ENCODE data around the gene ARMC8.

The ARMC8 gene

DNA sequence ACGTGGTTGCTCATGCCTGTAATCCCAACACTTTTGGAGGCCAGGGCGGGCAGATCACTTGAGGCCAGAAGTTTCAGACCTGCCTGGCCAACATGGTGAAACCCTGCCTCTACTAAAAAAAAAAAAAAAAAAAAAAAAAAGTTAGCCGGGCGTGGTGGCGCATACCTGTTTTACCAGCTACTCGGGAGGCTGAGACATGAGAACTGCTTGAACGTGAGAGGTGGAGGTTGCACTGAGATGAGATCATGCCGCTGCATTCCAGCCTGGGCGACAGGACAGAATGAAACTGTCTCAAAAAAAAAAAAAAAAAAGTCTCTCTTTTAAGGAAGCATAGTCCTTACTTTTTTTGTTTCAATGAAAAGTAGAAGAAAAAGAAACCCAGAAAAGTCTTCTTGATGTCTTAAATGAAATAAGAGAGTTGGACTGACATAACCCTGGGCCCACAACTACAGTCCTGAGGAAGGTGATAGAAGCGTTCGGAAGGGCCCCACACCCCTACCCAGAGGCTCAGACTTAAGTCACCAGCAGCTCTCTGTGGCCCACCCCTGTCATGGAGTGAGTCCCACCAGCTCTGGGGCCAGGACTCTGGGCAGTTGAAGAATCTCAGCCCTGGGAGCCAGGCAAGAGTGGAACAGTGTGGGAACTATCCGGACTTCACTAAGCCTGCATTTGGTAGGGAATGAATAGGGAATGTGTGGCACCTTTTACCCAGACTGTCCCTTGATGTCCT, 139.9 kb downstream of the ARMC8 start:
- peaks cover 5% of the 10 kb centered on the region for H3K79me1 ChIP-seq (ENCODE audit: low read length)
- H2AK5ac ChIP-seq (ENCODE audit: low read length): no peak overlapping the region
- peak overlapping the region; percentile 50 for H4K91ac ChIP-seq (ENCODE audit: low read depth, low read length)
- no peak overlapping the region for H2BK12ac ChIP-seq (ENCODE audit: low read length)
- H4K12ac ChIP-seq (ENCODE audit: low read depth, low read length): no peak overlapping the region
- H3K79me2 ChIP-seq (ENCODE audit: control insufficient read depth, insufficient read depth, low read length, poor library complexity): peaks cover 2% of the 10 kb centered on the region
- no peak overlapping the region for H2AFZ ChIP-seq (ENCODE audit: insufficient read depth, low read length, poor library complexity)
- no peaks in the 10 kb centered on the region for H3K9me3 ChIP-seq (ENCODE audit: insufficient read depth, low read depth, low read length)
- H3K14ac ChIP-seq (ENCODE audit: low read length): no peak overlapping the region
- no peak overlapping the region for H3K23ac ChIP-seq (ENCODE audit: low read length)
- DNase-seq: peak; percentile 88 to 93
- no CpG with 5 or more reads among the region's 12 CpGs for WGBS (ENCODE audit: extremely low coverage, insufficient coverage, insufficient read length)
- H3K27me3 ChIP-seq (ENCODE audit: insufficient read depth, low read length): no peaks in the 10 kb centered on the region
- no peak overlapping the region for H4K8ac ChIP-seq (ENCODE audit: low read depth, low read length)
- no peak overlapping the region for H3K27ac ChIP-seq (ENCODE audit: low read depth, low read length)
- H3K9ac ChIP-seq (ENCODE audit: low read length): no peak overlapping the region
- H3K4me3 ChIP-seq (ENCODE audit: low read depth, low read length): no peak overlapping the region
- no peak overlapping the region for H3K18ac ChIP-seq (ENCODE audit: low read length)
- peaks cover 5 to 7% of the 10 kb centered on the region in 2 experiments for H3K4me1 ChIP-seq (ENCODE audit: control insufficient read depth in 1 of 2, insufficient read depth in 2 of 2, low read length in 2 of 2)
- no peak overlapping the region for H3K4me2 ChIP-seq (ENCODE audit: low read length)
- H3K4ac ChIP-seq (ENCODE audit: low read depth, low read length): no peak overlapping the region
- H2BK120ac ChIP-seq (ENCODE audit: insufficient read depth, low read length, poor library complexity): peak overlapping the region; percentile 1
- H3K36me3 ChIP-seq (ENCODE audit: control insufficient read depth in 1 of 2, insufficient read depth in 2 of 2, low read length in 2 of 2): no peaks in the 10 kb centered on the region
- no peak overlapping the region for H2BK5ac ChIP-seq (ENCODE audit: low read depth, low read length, poor library complexity)

DNA sequence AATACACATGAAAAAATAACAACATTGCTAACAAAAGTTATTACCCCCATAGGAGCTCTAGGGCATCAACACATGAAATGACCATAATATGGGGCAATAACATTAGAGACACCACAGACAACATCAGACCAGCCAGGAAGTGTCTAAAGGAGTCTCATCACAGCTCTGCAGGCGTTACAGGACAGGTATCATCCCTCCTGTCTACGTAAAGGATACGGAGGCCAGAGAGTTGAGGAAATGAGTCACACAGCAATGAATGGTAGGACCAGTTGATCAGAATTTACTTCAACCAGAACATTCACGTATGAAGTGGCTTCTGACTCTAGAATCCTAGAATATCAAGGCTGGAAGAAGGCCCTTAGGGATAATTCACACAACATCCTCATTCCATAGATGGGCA, 140.7 kb downstream of the ARMC8 start:
- Histone ChIP-seq H2BK120ac (ENCODE audit: insufficient read depth, low read length, poor library complexity) (no peak overlapping the region), H3K27me3 (ENCODE audit: insufficient read depth, low read length) (no peaks in the 10 kb centered on the region), H2BK12ac (ENCODE audit: low read length) (no peak overlapping the region), H3K79me1 (ENCODE audit: low read length) (peaks cover 5% of the 10 kb centered on the region), H3K36me3 (ENCODE audit: control insufficient read depth in 1 of 2, insufficient read depth in 2 of 2, low read length in 2 of 2) (no peaks in the 10 kb centered on the region), H3K9me3 (ENCODE audit: insufficient read depth, low read depth, low read length) (no peaks in the 10 kb centered on the region), H2AFZ (ENCODE audit: insufficient read depth, low read length, poor library complexity) (no peak overlapping the region), H3K79me2 (ENCODE audit: control insufficient read depth, insufficient read depth, low read length, poor library complexity) (peaks cover 2% of the 10 kb centered on the region), H3K4me2 (ENCODE audit: low read length) (no peak overlapping the region), H4K12ac (ENCODE audit: low read depth, low read length) (no peak overlapping the region), H3K4me3 (ENCODE audit: low read depth, low read length) (no peak overlapping the region), H3K23ac (ENCODE audit: low read length) (no peak overlapping the region), H3K4ac (ENCODE audit: low read depth, low read length) (no peak overlapping the region), H2AK5ac (ENCODE audit: low read length) (no peak overlapping the region), H3K4me1 (ENCODE audit: control insufficient read depth in 1 of 2, insufficient read depth in 2 of 2, low read length in 2 of 2) (peaks cover 5 to 7% of the 10 kb centered on the region in 2 experiments), H3K18ac (ENCODE audit: low read length) (no peak overlapping the region), H2BK5ac (ENCODE audit: low read depth, low read length, poor library complexity) (no peak overlapping the region), H3K9ac (ENCODE audit: low read length) (no peak overlapping the region), H4K8ac (ENCODE audit: low read depth, low read length) (no peak overlapping the region), H3K27ac (ENCODE audit: low read depth, low read length) (no peak overlapping the region), H4K91ac (ENCODE audit: low read depth, low read length) (no peak overlapping the region), H3K14ac (ENCODE audit: low read length) (no peak overlapping the region)
- no CpG with 5 or more reads among the region's 4 CpGs for WGBS (ENCODE audit: extremely low coverage, insufficient coverage, insufficient read length)
- DNase-seq: peak; percentile 84 to 97

DNA sequence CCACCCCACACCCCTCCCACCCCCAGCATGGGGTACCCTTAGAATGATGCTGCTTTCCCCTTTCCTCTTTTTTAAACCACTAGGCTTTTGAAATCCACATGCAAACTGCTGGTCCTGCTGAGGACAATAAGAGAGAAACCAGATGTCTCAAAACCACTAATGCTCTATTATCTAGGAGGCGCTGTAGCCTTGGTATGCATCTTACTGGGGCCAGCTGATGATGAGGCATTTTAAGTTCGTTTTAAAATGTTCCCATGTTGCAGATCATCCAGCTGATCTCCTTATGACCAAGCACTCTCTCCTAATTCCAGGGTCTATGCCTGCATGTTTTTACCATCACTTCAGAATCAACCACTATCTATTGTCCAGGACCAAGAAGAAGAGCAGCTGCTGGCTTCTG, 141.2 kb downstream of the ARMC8 start:
- Histone ChIP-seq H2AK5ac (ENCODE audit: low read length) (no peak overlapping the region), H2BK120ac (ENCODE audit: insufficient read depth, low read length, poor library complexity) (no peak overlapping the region), H3K79me2 (ENCODE audit: control insufficient read depth, insufficient read depth, low read length, poor library complexity) (peaks cover 2% of the 10 kb centered on the region), H3K4me1 (ENCODE audit: control insufficient read depth in 1 of 2, insufficient read depth in 2 of 2, low read length in 2 of 2) (peaks cover 5 to 7% of the 10 kb centered on the region in 2 experiments), H2BK5ac (ENCODE audit: low read depth, low read length, poor library complexity) (no peak overlapping the region), H3K9me3 (ENCODE audit: insufficient read depth, low read depth, low read length) (no peaks in the 10 kb centered on the region), H3K4me2 (ENCODE audit: low read length) (no peak overlapping the region), H3K18ac (ENCODE audit: low read length) (no peak overlapping the region), H3K4ac (ENCODE audit: low read depth, low read length) (no peak overlapping the region), H3K23ac (ENCODE audit: low read length) (no peak overlapping the region), H4K12ac (ENCODE audit: low read depth, low read length) (no peak overlapping the region), H3K27ac (ENCODE audit: low read depth, low read length) (no peak overlapping the region), H2AFZ (ENCODE audit: insufficient read depth, low read length, poor library complexity) (no peak overlapping the region), H4K91ac (ENCODE audit: low read depth, low read length) (no peak overlapping the region), H3K4me3 (ENCODE audit: low read depth, low read length) (no peak overlapping the region), H3K79me1 (ENCODE audit: low read length) (peaks cover 5% of the 10 kb centered on the region), H3K9ac (ENCODE audit: low read length) (no peak overlapping the region), H4K8ac (ENCODE audit: low read depth, low read length) (no peak overlapping the region), H2BK12ac (ENCODE audit: low read length) (no peak overlapping the region), H3K14ac (ENCODE audit: low read length) (no peak overlapping the region), H3K36me3 (ENCODE audit: control insufficient read depth in 1 of 2, insufficient read depth in 2 of 2, low read length in 2 of 2) (no peaks in the 10 kb centered on the region), H3K27me3 (ENCODE audit: insufficient read depth, low read length) (no peaks in the 10 kb centered on the region)
- DNase-seq: peak; percentile 60 to 83
- WGBS (ENCODE audit: extremely low coverage, insufficient coverage, insufficient read length): no CpG with 5 or more reads among the region's 2 CpGs

DNA sequence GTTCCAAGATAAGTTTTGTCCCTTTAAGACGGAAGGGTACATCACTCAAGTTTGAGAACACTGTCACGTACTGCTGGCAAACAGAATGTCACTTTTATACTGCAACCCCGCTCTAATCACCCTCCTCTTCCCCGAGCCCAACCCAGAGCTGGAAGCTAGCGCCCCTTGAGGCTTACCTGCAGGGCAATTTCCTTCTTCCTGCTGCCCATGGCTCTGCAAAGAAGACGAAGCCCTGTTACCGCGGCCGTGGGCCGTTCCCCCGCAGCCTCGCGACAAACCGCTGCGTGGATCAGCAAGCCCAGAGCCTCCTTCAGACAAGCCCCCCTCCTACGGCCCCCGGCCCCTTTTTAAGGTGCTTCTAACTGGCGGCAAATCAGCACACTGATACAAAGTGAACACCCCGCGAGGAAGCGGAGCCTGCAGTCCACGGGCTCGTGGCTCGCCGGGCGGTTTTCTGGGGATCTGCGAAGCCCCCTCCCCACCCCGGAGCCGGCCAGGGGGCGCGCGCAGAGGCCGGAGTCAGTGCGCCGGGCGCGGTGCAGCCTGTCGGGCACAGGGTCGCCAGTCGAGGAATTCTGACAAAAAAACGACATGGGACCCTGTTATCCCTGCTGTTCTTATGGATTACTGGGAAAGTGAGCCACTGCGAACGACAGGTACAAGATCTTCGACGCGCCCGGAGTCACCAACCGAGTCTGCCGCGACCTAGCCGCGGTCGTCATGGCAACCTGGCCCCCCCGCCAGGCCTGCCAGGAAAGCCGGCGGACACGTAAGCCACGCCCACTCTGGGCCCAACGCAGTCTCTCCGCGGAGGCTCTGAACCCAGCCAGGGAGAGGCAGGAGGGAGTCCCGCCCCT, 142.3 kb downstream of the ARMC8 start, which contains the start of gene NME9:
Gene NME9 (minus strand): TSS at position 725 of the 857 bp plus-strand sequence. CDS start 516 bp downstream, at position 209.
- no peak within 1 kb of the TSS for H3K23ac ChIP-seq (ENCODE audit: low read length)
- H3K79me2 ChIP-seq (ENCODE audit: control insufficient read depth, insufficient read depth, low read length, poor library complexity): peaks cover 2% of the 10 kb centered on the region
- H2AFZ ChIP-seq (ENCODE audit: insufficient read depth, low read length, poor library complexity): peak within 1 kb of the TSS; percentile 91
- peak within 1 kb of the TSS; percentile 76 for H4K8ac ChIP-seq (ENCODE audit: low read depth, low read length)
- H2AK5ac ChIP-seq (ENCODE audit: low read length): no peak within 1 kb of the TSS
- peaks cover 5 to 7% of the 10 kb centered on the region in 2 experiments for H3K4me1 ChIP-seq (ENCODE audit: control insufficient read depth in 1 of 2, insufficient read depth in 2 of 2, low read length in 2 of 2)
- no CpG with 5 or more reads among the region's 62 CpGs for WGBS (ENCODE audit: extremely low coverage, insufficient coverage, insufficient read length)
- H2BK120ac ChIP-seq (ENCODE audit: insufficient read depth, low read length, poor library complexity): peak within 1 kb of the TSS; percentile 58
- H3K9me3 ChIP-seq (ENCODE audit: insufficient read depth, low read depth, low read length): no peaks in the 10 kb centered on the region
- H3K4me3 ChIP-seq (ENCODE audit: low read depth, low read length): peak within 1 kb of the TSS; percentile 63
- peaks cover 5% of the 10 kb centered on the region for H3K79me1 ChIP-seq (ENCODE audit: low read length)
- peak within 1 kb of the TSS; percentile 87 for H3K4me2 ChIP-seq (ENCODE audit: low read length)
- peak within 1 kb of the TSS; percentile 57 for H4K91ac ChIP-seq (ENCODE audit: low read depth, low read length)
- no peaks in the 10 kb centered on the region for H3K36me3 ChIP-seq (ENCODE audit: control insufficient read depth in 1 of 2, insufficient read depth in 2 of 2, low read length in 2 of 2)
- H3K9ac ChIP-seq (ENCODE audit: low read length): peak within 1 kb of the TSS; percentile 11
- H3K27me3 ChIP-seq (ENCODE audit: insufficient read depth, low read length): no peaks in the 10 kb centered on the region
- H4K12ac ChIP-seq (ENCODE audit: low read depth, low read length): peak within 1 kb of the TSS; percentile 73
- H2BK12ac ChIP-seq (ENCODE audit: low read length): peak within 1 kb of the TSS; percentile 18
- DNase-seq: peak; percentile 87 to 94
- peak within 1 kb of the TSS; percentile 89 for H3K14ac ChIP-seq (ENCODE audit: low read length)
- H3K18ac ChIP-seq (ENCODE audit: low read length): peak within 1 kb of the TSS; percentile 79
- H3K27ac ChIP-seq (ENCODE audit: low read depth, low read length): no peak within 1 kb of the TSS
- H3K4ac ChIP-seq (ENCODE audit: low read depth, low read length): no peak within 1 kb of the TSS
- H2BK5ac ChIP-seq (ENCODE audit: low read depth, low read length, poor library complexity): peak within 1 kb of the TSS; percentile 12

Data from trophoblast cell (in vitro differentiated cells and primary cell).